Activated T-cell treated with anti-CD3 and anti-CD28 coated beads for 1 hour (primary cell): ENCODE results near the gene RPGRIP1L.
"Not testable (repeated sequence)": the region's sequence is repeated elsewhere in the genome, so short reads cannot be mapped to it uniquely, and the experiment has no call there.

ENCODE experiments used
- DNase-seq: peaks from one replicate; pipeline ENCODE4 v3.0.0-alpha.2; 2020; ENCODE audit warnings: low read depth

RPGRIP1L gene

DNA sequence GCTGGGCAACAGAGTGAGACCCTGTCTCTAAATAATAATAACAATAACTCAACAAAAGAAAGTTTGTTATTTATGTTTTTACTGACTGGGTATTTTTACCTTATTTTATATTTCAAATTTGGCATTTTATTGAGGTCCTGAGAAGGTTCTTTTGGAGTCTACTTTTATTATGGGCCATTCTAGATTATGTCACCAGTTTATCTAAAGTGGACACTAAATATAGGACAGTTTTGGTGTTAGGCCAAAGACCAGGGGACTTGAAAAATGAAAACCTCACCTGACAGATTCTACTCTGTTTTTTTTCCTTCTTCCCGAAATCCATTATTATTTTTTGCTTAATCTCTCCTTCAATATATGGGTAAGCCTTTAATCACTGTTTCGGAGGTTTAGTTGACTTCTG lies 8.4 kb upstream of the RPGRIP1L start:
- no peak for DNase-seq

- no peak for DNase-seq
Observed at GRCh38 chr16:53711390-53711789, 7.7 kb upstream of the RPGRIP1L start.

DNA sequence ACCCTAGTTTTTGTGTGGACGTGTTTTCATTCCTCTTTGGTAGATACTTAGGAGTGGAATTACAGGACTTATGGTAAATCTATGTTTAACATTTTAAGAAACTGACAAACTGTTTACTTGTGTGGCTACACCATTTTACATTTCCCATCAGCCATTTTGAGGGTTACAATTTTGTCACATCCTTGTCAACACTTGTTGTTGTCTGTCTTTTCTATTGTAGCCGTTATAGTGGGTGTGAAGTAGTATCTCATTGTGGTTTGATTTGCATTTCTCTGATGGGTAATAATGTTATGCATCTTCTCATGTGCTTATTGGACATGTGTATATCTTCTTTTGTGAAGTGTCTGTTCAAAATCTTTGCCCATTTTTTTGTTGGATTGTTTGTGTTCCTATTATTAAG lies 4.8 kb upstream of the RPGRIP1L start:
- no peak for DNase-seq

- DNase-seq: no peak
Observed at GRCh38 chr16:53707671-53708070, 4.0 kb upstream of the RPGRIP1L start.

DNA sequence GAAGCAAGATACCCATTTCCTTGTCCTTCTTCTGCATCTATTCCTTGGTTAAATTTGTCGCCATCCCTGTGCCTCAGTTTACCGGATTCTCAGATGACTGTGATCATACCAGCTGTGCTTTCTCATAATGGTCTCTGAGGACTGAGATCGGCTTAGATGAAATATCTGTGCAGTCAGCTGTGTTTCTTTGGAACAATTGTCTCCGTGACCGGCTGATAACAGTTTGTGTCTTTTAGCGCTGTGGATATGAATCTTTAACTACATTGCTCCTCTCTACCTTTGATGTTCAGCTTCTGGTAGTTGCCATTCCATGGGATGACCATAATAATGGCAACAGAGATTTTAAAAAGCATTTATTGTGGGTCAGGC lies 770 bp upstream of the RPGRIP1L start:
- no peak for DNase-seq

DNA sequence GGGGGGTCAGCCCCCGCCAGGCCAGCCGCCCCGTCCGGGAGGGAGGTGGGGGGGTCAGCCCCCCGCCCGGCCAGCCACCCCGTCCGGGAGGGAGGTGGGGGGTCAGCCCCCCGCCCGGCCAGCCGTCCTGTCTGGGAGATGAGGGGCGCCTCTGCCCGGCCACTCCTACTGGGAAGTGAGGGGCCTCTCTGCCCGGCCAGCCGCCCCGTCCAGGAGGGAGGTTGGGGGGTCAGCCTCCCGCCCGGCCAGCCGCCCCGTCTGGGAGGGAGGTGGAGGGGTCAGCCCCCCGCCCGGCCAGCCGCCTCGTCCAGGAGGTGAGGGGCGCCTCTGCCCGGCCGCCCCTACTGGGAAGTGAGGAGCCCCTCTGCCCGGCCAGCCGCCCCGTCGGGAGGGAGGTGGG lies 5.4 kb downstream of the RPGRIP1L start:
- DNase-seq: not testable (repeated sequence)

DNA sequence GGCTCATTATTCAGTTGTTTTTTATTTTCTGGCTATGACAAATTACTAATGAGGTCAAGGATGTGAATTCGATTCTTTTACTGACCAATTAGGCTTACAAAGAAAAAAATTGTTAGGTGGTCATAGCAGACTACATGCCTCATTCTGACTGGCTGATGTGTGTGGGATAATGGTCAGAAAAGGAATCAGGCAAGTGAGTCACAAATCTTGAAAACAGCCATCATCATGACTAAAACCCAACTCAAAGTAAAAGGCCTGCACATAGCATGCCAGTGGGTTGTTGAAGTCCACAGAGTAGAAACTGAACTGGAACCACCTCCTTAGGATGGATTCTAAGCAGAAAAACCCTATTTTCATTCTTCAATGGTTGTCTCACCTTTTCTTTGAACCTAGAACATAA lies 8.6 kb downstream of the RPGRIP1L start:
- no peak for DNase-seq

DNA sequence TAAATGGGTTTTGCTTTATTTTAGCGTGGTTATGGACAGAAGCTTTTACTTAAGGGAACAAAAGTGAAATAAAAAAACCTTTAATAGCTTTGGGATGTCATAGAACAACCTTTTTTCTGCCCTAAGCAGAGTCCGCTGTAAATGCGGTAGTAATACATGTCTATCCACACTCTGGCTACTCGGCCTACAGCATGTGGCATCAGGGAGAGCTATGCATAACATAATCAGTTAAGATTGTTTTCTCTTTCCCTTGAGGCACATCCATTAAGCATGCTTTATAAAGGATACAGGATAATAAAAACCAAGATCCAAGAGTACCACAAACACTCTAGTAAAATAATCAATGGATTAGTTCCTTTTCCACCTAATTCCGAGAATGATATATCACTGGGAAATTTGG lies 10.3 kb downstream of the RPGRIP1L start:
- no peak for DNase-seq

- DNase-seq: no peak
Observed at GRCh38 chr16:53692146-53692545, 11.5 kb downstream of the RPGRIP1L start.

GRCh38 chr16:53690771-53691170 lies 12.9 kb downstream of the RPGRIP1L start:
- DNase-seq: no peak

- no peak for DNase-seq
Observed at GRCh38 chr16:53689636-53690035, 14.0 kb downstream of the RPGRIP1L start.

- DNase-seq: no peak
Observed at GRCh38 chr16:53686710-53687109, 16.9 kb downstream of the RPGRIP1L start.

- not testable (repeated sequence) for DNase-seq
Observed at GRCh38 chr16:53685334-53685733, 18.3 kb downstream of the RPGRIP1L start.

DNA sequence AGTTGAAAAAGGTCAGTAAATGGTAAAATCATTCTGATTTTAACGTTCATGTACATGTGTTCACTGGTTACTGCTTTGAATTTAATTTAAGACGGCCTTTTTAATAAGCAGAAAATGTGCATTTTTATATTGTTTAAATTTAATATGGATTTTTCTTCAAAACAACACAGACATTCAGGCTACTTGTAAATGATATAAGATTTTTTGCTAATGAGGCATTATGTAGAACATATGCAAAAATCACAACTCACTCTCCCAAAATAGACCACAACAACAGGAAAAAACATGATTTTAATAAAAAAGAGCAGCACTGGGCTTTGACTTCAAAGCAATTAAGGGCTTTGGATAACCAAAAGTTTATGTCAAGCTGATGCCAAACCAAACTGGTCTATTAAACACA lies 22.3 kb downstream of the RPGRIP1L start:
- DNase-seq: no peak

DNA sequence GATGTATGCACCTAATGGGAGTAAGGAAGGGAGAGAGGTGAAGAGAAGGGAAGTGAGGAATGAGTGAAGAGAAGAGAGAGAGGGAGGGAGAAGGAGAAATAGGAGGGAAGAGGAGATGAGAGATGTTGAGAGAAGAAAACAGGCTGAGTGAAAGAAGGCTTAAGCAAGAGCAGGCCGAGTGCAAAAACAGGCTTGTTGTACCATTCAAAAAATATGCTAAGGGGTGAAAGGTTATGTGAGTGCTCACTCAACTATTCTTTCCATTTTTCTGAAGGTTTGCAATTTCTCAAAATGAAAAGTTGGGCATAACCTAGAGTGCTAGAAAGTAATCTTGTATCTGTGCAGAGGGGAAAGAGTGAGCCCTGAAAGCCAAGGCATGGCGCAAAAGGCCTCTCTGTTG lies 22.9 kb downstream of the RPGRIP1L start:
- no peak for DNase-seq

DNA sequence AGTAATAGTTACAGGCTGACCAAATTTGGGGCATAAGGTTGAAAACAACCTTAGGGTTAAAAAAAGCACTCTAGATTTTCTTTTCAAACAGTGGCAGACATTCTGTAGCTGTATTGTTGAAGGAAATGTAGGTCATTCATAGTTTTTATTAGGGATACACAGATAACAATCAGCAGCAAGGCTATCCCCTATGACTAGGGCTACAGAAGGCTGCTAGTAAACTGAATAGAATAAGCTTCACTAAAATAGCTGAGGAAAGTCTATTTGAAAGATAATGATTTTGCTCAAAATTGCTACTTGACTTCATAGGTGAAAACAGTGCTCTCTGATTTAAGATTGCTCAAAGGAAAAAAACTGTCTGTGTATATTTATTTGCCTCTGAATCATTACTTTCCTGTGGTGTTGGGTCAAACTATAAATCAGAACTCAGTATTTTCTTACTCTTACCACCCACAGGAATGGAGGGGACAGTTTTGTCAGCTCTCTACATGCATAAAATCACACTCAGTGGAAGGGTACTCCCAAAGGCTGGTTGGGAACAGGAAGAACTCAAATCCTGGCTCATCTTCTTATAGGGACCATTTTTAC lies 24.8 kb downstream of the RPGRIP1L start:
- DNase-seq: no peak

DNA sequence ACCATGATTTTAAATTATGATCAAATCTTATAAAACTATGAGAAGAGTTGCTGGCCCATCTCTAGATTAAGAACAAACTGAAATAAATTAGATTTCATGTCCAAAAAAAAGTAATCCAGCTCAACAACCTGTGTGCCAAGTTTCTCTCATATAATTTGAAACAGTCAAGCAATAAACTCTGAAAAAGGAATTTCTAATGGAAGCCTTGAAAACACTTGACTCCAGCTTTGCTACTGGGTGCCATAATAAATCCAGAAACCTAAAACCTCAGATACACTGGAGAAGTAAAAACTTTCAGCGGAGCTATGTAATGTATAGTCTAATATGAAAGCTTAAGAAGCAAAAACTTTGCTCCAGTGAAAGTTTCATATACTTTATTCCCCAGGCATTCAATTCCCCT lies 25.5 kb downstream of the RPGRIP1L start:
- DNase-seq: no peak

GRCh38 chr16:53673189-53673588 lies 30.5 kb downstream of the RPGRIP1L start:
- no peak for DNase-seq

DNA sequence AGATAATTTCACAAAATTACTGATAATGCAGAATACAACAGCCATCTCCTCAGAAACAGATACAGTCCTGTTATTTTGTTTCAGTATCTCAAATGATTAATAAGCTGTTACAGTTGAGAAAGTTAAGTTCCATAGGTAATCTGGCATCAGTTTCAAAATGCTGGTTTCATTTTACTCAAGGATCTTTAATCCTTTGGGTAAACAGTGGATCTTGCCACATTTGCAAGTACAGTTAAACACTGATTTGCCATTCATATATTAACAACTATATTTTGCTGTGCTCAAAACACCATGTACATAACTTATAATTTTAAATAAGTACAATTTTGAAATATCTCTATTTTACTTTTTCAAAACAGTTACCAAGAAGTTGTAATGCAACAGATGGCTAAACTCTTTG lies 31.2 kb downstream of the RPGRIP1L start:
- DNase-seq: no peak

- DNase-seq: no peak
Observed at GRCh38 chr16:53668869-53669268, 34.8 kb downstream of the RPGRIP1L start.

DNA sequence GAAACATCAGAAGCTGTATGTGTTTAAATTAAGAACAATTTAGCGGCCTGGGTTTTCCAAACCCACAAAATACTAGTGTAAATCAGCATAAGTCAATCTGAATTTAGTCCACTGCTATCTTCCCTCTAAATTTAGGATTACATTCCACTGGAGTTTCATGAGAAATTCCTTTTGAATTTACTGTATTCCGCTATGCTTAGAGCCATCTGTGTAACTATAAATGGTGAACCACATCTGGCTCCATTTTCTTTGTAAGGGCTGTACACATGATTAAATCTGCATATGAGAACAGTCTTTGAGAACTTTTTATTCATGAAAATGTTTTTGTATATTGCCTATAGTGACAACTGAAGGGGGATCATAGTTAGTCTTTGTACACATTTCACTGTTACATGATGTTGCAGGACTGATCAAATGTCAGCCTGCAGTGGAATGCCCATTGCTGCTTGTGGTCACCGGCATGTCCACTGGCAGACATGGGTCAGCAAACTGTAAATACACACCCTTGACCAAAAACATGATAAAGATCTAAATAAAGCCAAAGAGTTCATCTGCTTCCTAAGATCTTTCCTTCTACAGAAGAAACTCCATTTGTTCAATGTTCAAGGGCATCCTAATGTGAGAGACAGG lies 36.8 kb downstream of the RPGRIP1L start:
- DNase-seq: no peak

DNA sequence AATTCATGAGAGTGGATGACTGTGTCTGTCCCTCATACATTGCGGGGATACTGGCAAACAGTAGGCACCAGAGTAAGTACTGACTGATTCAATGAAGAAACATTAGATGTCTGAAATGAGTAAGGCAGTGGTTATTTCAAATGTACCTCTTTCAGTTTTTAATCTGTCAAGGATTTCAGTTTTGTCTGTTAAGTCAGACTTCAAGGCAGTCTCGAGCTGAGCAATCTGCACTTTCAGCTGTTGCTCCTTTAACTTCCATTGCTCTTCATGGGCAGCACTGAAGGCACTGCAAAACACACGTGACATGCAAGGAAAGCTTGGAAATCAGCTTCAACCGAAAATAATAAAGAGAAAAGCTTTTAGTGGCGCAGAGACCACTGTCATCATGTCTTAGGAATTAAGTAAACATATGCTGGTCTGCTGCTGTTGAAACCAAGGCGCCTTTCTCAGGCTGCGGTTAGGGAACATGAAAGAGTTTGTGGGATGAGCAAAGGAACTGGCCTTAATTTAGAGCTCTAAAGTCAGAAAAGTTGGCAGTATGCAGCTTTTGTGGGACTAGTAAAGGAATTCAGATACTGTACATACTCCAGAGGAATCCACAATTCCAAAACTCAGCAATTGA lies 38.8 kb downstream of the RPGRIP1L start:
- DNase-seq: no peak

- no peak for DNase-seq
Observed at GRCh38 chr16:53662072-53662471, 41.6 kb downstream of the RPGRIP1L start.

- no peak for DNase-seq
Observed at GRCh38 chr16:53654946-53655345, 48.7 kb downstream of the RPGRIP1L start.
